Type B pancreatic cell (in vitro differentiated cells): ENCODE data around the gene TMEM117. TPM values are rescaled to one million over a fixed set of nuclear protein-coding genes. Genes with fewer than 3 reads are reported as not detected.

Source experiments
- DNase-seq: peaks from one replicate; pipeline ENCODE4 v3.0.0; 2021; ENCODE audit warnings: mixed read lengths; ENCODE audit not compliant: unreplicated experiment; ENCODE audit errors: extremely low spot score
- H3K27ac Mint-ChIP-seq: 2 replicates; pipeline ENCODE4 v1.8.0; 2021; ENCODE audit warnings: mild to moderate bottlenecking, mixed read lengths
- H3K27me3 Mint-ChIP-seq: 2 replicates; pipeline ENCODE4 v1.8.0; 2021; ENCODE audit warnings: mixed read lengths
- H3K36me3 Mint-ChIP-seq: 2 replicates; pipeline ENCODE4 v1.8.0; 2021; ENCODE audit warnings: mixed read lengths
- H3K4me1 Mint-ChIP-seq: one replicate; pipeline ENCODE4 v1.8.0; 2021; ENCODE audit warnings: mixed read lengths; ENCODE audit not compliant: unreplicated experiment
- H3K4me3 Mint-ChIP-seq: 2 replicates; pipeline ENCODE4 v1.8.0; 2021; ENCODE audit warnings: mild to moderate bottlenecking, mixed read lengths
- H3K9me3 Mint-ChIP-seq: 2 replicates; pipeline ENCODE4 v1.8.0; 2021; ENCODE audit warnings: mixed read lengths
- CTCF ChIP-seq: fragments of 200-600 bp; sonication (generic); conservative IDR thresholded peaks from 2 replicates; pipeline ENCODE4 v1.5.0; 2021; ENCODE audit warnings: antibody characterized with exemption, mild to moderate bottlenecking
- total RNA-seq: library from RNA; stranded (reverse); gene quantifications from 2 replicates; pipeline ENCODE4 v1.2.1, GENCODE V29; 2021; ENCODE audit warnings: low replicate concordance

TMEM117 gene
- total RNA-seq, 1 donor from 2014 or later, result 14.3 TPM

DNA sequence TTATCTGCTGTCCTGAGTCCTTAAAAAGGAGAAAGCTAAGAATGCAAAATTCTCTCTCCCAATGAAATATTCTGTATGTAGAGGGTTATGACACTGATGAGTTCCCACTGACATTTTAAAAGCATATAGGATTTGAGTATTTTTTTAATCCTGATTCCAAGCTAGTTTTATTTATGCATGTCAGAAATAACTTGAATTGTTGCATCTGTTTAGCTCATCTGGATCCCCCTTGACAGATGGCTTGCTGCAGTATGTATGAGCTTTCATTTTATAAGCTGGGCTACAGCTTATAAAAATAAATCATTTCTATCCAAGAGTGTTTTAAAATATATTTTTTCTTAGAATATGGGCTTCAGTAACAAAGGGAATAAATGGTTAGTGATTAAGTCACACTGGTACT, 545.0 kb downstream of the TMEM117 start:
- DNase-seq, result no peak
- H3K4me1 Mint-ChIP-seq, result peaks cover 12% of the 10 kb centered on the region
- H3K36me3 Mint-ChIP-seq, result no peaks in the 10 kb centered on the region
- H3K9me3 Mint-ChIP-seq, result no peaks in the 10 kb centered on the region
- no peak overlapping the region for H3K4me3 Mint-ChIP-seq
- no peak for TF ChIP-seq CTCF
- no peak overlapping the region for H3K27ac Mint-ChIP-seq
- H3K27me3 Mint-ChIP-seq, result no peaks in the 10 kb centered on the region

DNA sequence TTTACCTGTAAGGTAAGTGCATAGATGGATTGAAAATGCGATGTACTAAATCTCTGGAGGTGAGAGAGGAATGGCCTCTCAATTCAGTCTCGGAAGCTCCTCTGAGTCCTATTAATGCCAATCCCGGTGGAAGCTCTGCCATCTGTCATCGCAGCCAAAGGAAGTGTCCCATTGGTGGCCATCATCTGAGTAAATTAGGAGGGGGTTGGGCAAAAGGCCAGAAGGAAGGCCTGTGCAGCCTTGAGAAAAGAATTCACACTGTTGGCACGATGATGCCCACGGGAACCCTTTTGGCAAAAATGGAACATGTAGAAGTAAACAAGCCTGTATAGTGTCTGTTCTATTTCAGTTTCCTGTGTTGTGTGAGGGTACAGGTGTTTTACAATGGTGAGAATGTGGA, 545.5 kb downstream of the TMEM117 start:
- peaks cover 12% of the 10 kb centered on the region for H3K4me1 Mint-ChIP-seq
- TF ChIP-seq CTCF, result no peak
- no peak overlapping the region for H3K4me3 Mint-ChIP-seq
- no peak for DNase-seq
- no peak overlapping the region for H3K27ac Mint-ChIP-seq
- H3K9me3 Mint-ChIP-seq, result no peaks in the 10 kb centered on the region
- no peaks in the 10 kb centered on the region for H3K27me3 Mint-ChIP-seq
- H3K36me3 Mint-ChIP-seq, result no peaks in the 10 kb centered on the region

DNA sequence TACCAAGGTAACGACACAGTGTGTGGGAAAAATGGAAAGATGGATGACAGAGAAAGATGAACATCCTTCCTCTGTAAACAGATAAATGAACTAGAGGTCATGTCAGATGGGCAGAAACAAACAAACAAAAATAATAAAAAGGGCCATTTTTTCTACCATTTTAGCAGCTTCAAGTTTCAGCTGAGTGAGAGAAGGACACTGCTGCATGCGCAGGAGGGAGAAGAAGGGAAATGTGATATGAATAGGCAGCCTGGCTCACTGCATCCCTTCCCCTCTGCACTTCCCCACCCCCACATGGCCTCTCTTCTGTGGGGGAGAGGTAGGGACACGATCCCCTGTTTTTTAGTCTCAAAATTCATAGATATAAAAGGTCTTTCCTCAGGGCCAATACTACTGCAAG, 548.3 kb downstream of the TMEM117 start:
- peaks cover 12% of the 10 kb centered on the region for H3K4me1 Mint-ChIP-seq
- no peak for DNase-seq
- H3K9me3 Mint-ChIP-seq, result no peaks in the 10 kb centered on the region
- no peak for TF ChIP-seq CTCF
- H3K4me3 Mint-ChIP-seq, result no peak overlapping the region
- no peaks in the 10 kb centered on the region for H3K36me3 Mint-ChIP-seq
- H3K27ac Mint-ChIP-seq, result no peak overlapping the region
- H3K27me3 Mint-ChIP-seq, result no peaks in the 10 kb centered on the region

- no peak for DNase-seq
- H3K9me3 Mint-ChIP-seq, result no peaks in the 10 kb centered on the region
- peaks cover 12% of the 10 kb centered on the region for H3K4me1 Mint-ChIP-seq
- no peak overlapping the region for H3K27ac Mint-ChIP-seq
- H3K27me3 Mint-ChIP-seq, result no peaks in the 10 kb centered on the region
- H3K4me3 Mint-ChIP-seq, result no peak overlapping the region
- peaks cover 5% of the 10 kb centered on the region for H3K36me3 Mint-ChIP-seq
- no peak for TF ChIP-seq CTCF
These were observed 550.1 kb downstream of the TMEM117 start for GRCh38 chr12:44385964-44386363.

- H3K36me3 Mint-ChIP-seq, result peaks cover 5% of the 10 kb centered on the region
- no peak overlapping the region for H3K4me3 Mint-ChIP-seq
- no peak for TF ChIP-seq CTCF
- peaks cover 12% of the 10 kb centered on the region for H3K4me1 Mint-ChIP-seq
- H3K27me3 Mint-ChIP-seq, result no peaks in the 10 kb centered on the region
- no peaks in the 10 kb centered on the region for H3K9me3 Mint-ChIP-seq
- no peak overlapping the region for H3K27ac Mint-ChIP-seq
- DNase-seq, result no peak
These were observed 551.7 kb downstream of the TMEM117 start for GRCh38 chr12:44387581-44387980.

GRCh38 chr12:44389038-44389437, 553.2 kb downstream of the TMEM117 start:
- DNase-seq, result no peak
- TF ChIP-seq CTCF, result no peak
- peaks cover 3% of the 10 kb centered on the region for H3K4me1 Mint-ChIP-seq
- no peak overlapping the region for H3K4me3 Mint-ChIP-seq
- H3K9me3 Mint-ChIP-seq, result no peaks in the 10 kb centered on the region
- H3K27ac Mint-ChIP-seq, result no peak overlapping the region
- H3K36me3 Mint-ChIP-seq, result peaks cover 5% of the 10 kb centered on the region
- no peaks in the 10 kb centered on the region for H3K27me3 Mint-ChIP-seq
